Renal cortical epithelial cell (primary cell): ENCODE measurements around the gene PDZK1IP1. TPM values are rescaled to one million over a fixed set of nuclear protein-coding genes. Genes with fewer than 3 reads are reported as not detected.

Experiments
- DNase-seq: peaks from one replicate; pipeline ENCODE4 v3.0.0-alpha.2; 2011; ENCODE audit warnings: low read depth
- total RNA-seq: library from RNA; depleted of rRNA; stranded (reverse); fragments of >200 nt; gene quantifications from 2 replicates; pipeline ENCODE4 v1.2.3, GENCODE V29; 2014

PDZK1IP1 gene
- total RNA-seq, 1 donor from 2014 or later, result 398 TPM

GRCh38 chr1:47137925-47138615, 51.8 kb downstream of the PDZK1IP1 start:
- DNase-seq, result no peak

- DNase-seq, result no peak
Observed at GRCh38 chr1:47137198-47137597, 52.6 kb downstream of the PDZK1IP1 start, which contains the start of gene CYP4A22. Gene CYP4A22, plus strand, starts transcription at chr1:47137441. Its CDS starts 45 bp downstream, at chr1:47137486.

Other genes starting within 250 kb of the PDZK1IP1 start
- not detected in 2 replicates for gene CYP4A11, start 248.6 kb downstream of the PDZK1IP1 start, total RNA-seq
- gene CYP4X1, start 166.4 kb downstream of the PDZK1IP1 start, total RNA-seq, result 0.10 and 0.17 TPM in 2 replicates
- not detected in 2 replicates for gene CYP4Z1, start 122.8 kb downstream of the PDZK1IP1 start, total RNA-seq
- not detected in 2 replicates for gene CYP4A22, start 52.6 kb downstream of the PDZK1IP1 start, total RNA-seq
- gene TAL1, start 42.2 kb upstream of the PDZK1IP1 start, total RNA-seq, result 0.35 TPM in 2 replicates
- 4.9 and 10.8 TPM in 2 replicates for gene STIL, start 124.1 kb upstream of the PDZK1IP1 start, total RNA-seq
- gene CMPK1, start 143.8 kb upstream of the PDZK1IP1 start, total RNA-seq, result 176 and 210 TPM in 2 replicates
- not detected in 2 replicates for gene FOXE3, start 226.2 kb upstream of the PDZK1IP1 start, total RNA-seq
- 0.15 TPM in 1 of 2 replicates, not detected in the other for gene FOXD2, start 248.0 kb upstream of the PDZK1IP1 start, total RNA-seq